Activated T-cell treated with anti-CD3 and anti-CD28 coated beads, Interleukin-2, amount 50 U/mL, for 1 hour (primary cell): Measurements from ENCODE around the gene PLK5.

Source experiments
- DNase-seq: peaks from one replicate; pipeline ENCODE4 v3.0.0-alpha.2; 2020

The PLK5 gene

GRCh38 chr19:1560286-1560882 lies 36.5 kb downstream of the PLK5 start:
- DNase-seq = no peak

- DNase-seq = no peak
These were observed 37.5 kb downstream of the PLK5 start for GRCh38 chr19:1561236-1561842.

- no peak for DNase-seq
These were observed 39.4 kb downstream of the PLK5 start for GRCh38 chr19:1563251-1563650.

GRCh38 chr19:1566392-1567115 lies 42.7 kb downstream of the PLK5 start:
- no peak for DNase-seq

- peak; percentile 35 for DNase-seq
These were observed 43.4 kb downstream of the PLK5 start for GRCh38 chr19:1567116-1567847.

GRCh38 chr19:1567848-1568227 lies 44.0 kb downstream of the PLK5 start:
- DNase-seq = no peak

GRCh38 chr19:1568320-1569019 lies 44.6 kb downstream of the PLK5 start, which contains the start of gene MEX3D:
TSS of gene MEX3D (minus strand) at chr19:1568325. CDS start at chr19:1568058, 267 bp downstream.
- peak; percentile 84 for DNase-seq

- no peak for DNase-seq
These were observed 46.1 kb downstream of the PLK5 start for GRCh38 chr19:1569997-1570396.

- DNase-seq = no peak
These were observed 47.0 kb downstream of the PLK5 start for GRCh38 chr19:1570836-1571235.

GRCh38 chr19:1571358-1571757 lies 47.5 kb downstream of the PLK5 start:
- no peak for DNase-seq

GRCh38 chr19:1572795-1573194 lies 48.9 kb downstream of the PLK5 start:
- no peak for DNase-seq

- no peak for DNase-seq
These were observed 50.7 kb downstream of the PLK5 start for GRCh38 chr19:1574354-1575136.

- no peak for DNase-seq
These were observed 51.7 kb downstream of the PLK5 start for GRCh38 chr19:1575323-1576241.

- DNase-seq = no peak
These were observed 52.6 kb downstream of the PLK5 start for GRCh38 chr19:1576242-1577089.

GRCh38 chr19:1577090-1577928 lies 53.4 kb downstream of the PLK5 start:
- no peak for DNase-seq

- DNase-seq = no peak
These were observed 54.2 kb downstream of the PLK5 start for GRCh38 chr19:1577929-1578618.

GRCh38 chr19:1579222-1579621 lies 55.3 kb downstream of the PLK5 start:
- DNase-seq = no peak

GRCh38 chr19:1580382-1580781 lies 56.5 kb downstream of the PLK5 start:
- no peak for DNase-seq
